ENCODE measurements around the gene ARHGEF28.

GRCh38 chr5:73663860-73664240, 37.9 kb downstream of the ARHGEF28 start:
- no peak for TF ChIP-seq CTCF (conservative IDR thresholded peaks at IDR 0.05 in 1 of 2, IDR thresholded peaks at IDR 0.05 in 1 of 2; ENCODE audit: low read depth in 1 of 2, low read length in 2 of 2)
- TF ChIP-seq EZH2 (IDR thresholded peaks at IDR 0.05; ENCODE audit: low read length, missing control alignments), result no peak

All from fibroblast of lung (primary cell).